Measurements from ENCODE around the gene TWNK. TPM values are rescaled to one million over a fixed set of nuclear protein-coding genes. Genes with fewer than 3 reads are reported as not detected.
"Not testable (repeated sequence)": the region's sequence is repeated elsewhere in the genome, so short reads cannot be mapped to it uniquely, and the experiment has no call there.

The TWNK gene
- polyA plus RNA-seq, 2 of the 4 experiments (the other 2 are of a cell fraction): 21.1 to 34.7 TPM

- H3K27ac ChIP-seq; ATAC-seq; FAIRE-seq; H3K4me2 ChIP-seq; H3K9me3 ChIP-seq; DNase-seq (ENCODE audit: low read depth in 1 of 2, low spot score in 1 of 2); H3K4me3 ChIP-seq: not testable (repeated sequence)
- whole genome bisulfite sequencing (ENCODE audit: missing lambda C conversion rate): 92% methylated on average over 4 of the region's 4 CpGs
- CTCF ChIA-PET: interaction anchor here (1.0 to 59.3 kb wide), 5 partner anchors 17 to 108 kb away, joined by 4 to 2364 read pairs (median 145); partner anchors contain the start of genes KAZALD1 and LZTS2
- peaks cover 19% of the 10 kb centered on the region for H3K4me1 ChIP-seq
- POLR2A ChIA-PET: interaction anchor here (1.1 kb wide), 1 partner anchor 9 kb away, joined by 3 read pairs; no protein-coding TSS in a partner anchor
These were observed 47.1 kb downstream of the TWNK start for GRCh38 chr10:101034404-101034803.

- DNase-seq (ENCODE audit: low read depth in 1 of 2, low spot score in 1 of 2): no peak
- CTCF ChIA-PET: interaction anchor here (1.0 to 59.3 kb wide), 6 partner anchors 10 to 107 kb away, joined by 4 to 2364 read pairs (median 84); partner anchors contain the start of genes KAZALD1 and LZTS2
- no peak for TF ChIP-seq POLR2AphosphoS2 (conservative IDR thresholded peaks at IDR 0.05; ENCODE audit: low read length)
- no peak for TF ChIP-seq HOXB5 (CRISPR knock-in tag; IDR thresholded peaks at IDR 0.05)
- no peak for TF ChIP-seq CHD2 (IDR thresholded peaks at IDR 0.05; ENCODE audit: low read length, partially characterized antibody)
- no peak for TF ChIP-seq ZNF302 (CRISPR knock-in tag; IDR thresholded peaks at IDR 0.05)
- no peak for TF ChIP-seq ESRRA (IDR thresholded peaks at IDR 0.05; ENCODE audit: borderline replicate concordance, low read length)
- TF ChIP-seq CTCF (IDR thresholded peaks at IDR 0.05): no peak
- TF ChIP-seq RCOR1 (IDR thresholded peaks at IDR 0.05; ENCODE audit: low read depth, low read length): no peak
- FAIRE-seq: no peak
- POLR2A ChIA-PET: interaction anchor here (1.1 kb wide), 1 partner anchor 8 kb away, joined by 3 read pairs; no protein-coding TSS in a partner anchor
- Histone ChIP-seq H3K4me1 (peaks cover 13% of the 10 kb centered on the region), H3K4me2 (no peak overlapping the region), H3K4me3 (no peak overlapping the region), H3K9me3 (no peaks in the 10 kb centered on the region), H3K27ac (no peak overlapping the region)
- no peak for ATAC-seq
- 94% methylated on average over 6 of the region's 7 CpGs for WGBS (ENCODE audit: missing lambda C conversion rate)
These were observed 48.0 kb downstream of the TWNK start for GRCh38 chr10:101035314-101035713.

- POLR2A ChIA-PET: no interaction called here
- WGBS (ENCODE audit: missing lambda C conversion rate): 82% methylated on average over 8 of the region's 10 CpGs
- DNase-seq (ENCODE audit: low read depth in 1 of 2, low spot score in 1 of 2) (no peak), FAIRE-seq (no peak), ATAC-seq (no peak)
- Histone ChIP-seq H3K27ac (no peak overlapping the region), H3K4me3 (no peak overlapping the region), H3K4me1 (peaks cover 12% of the 10 kb centered on the region), H3K4me2 (no peak overlapping the region), H3K9me3 (no peaks in the 10 kb centered on the region)
- TF ChIP-seq HOXB5 (CRISPR knock-in tag; IDR thresholded peaks at IDR 0.05) (no peak), TP53 (CRISPR knock-in tag; IDR thresholded peaks at IDR 0.05) (no peak), BCL3 (IDR thresholded peaks at IDR 0.05) (no peak), RFX5 (IDR thresholded peaks at IDR 0.05) (no peak), MAX (IDR thresholded peaks at IDR 0.05) (no peak), NR3C1 (IDR thresholded peaks at IDR 0.05) (no peak), REST (IDR thresholded peaks at IDR 0.05) (no peak), HDAC2 (IDR thresholded peaks at IDR 0.05) (no peak), SREBF2 (IDR thresholded peaks at IDR 0.05) (no peak)
- CTCF ChIA-PET: interaction anchor here (0.6 to 59.3 kb wide), 7 partner anchors 11 to 986 kb away, joined by 3 to 2364 read pairs (median 24); partner anchors contain the start of genes KAZALD1 and LZTS2
These were observed 48.8 kb downstream of the TWNK start for GRCh38 chr10:101035916-101036702.

Data from A549 (cell line).